Spleen (tissue), 7 donors: ENCODE data around the gene PCDHB13.
A peak's percentile ranks its signal among the peaks of the same experiment; 100 is the strongest.

Source experiments
- CTCF ChIP-seq, 11 experiments: fragments of 200-600 bp in 7 of 11; fragments of 450-650 bp in 4 of 11; sonication (generic) in 4 of 11; IDR thresholded peaks in 8 of 11; conservative IDR thresholded peaks in 3 of 11; 1 replicate in 7 of 11; 2 replicates in 4 of 11; pipeline versions ENCODE4 v1.4.0 to v1.8.0; 2016 to 2021; ENCODE audit warnings: antibody characterized with exemption in 11 of 11, inconsistent platforms in 4 of 11, mild to moderate bottlenecking in 1 of 11
- POLR2A ChIP-seq, 3 donors: fragments of 450-650 bp; IDR thresholded peaks; one replicate each; pipeline ENCODE4 v1.5.1; 2017; ENCODE audit warnings: antibody characterized with exemption in 3 of 3, mild to moderate bottlenecking in 1 of 3
- donor health status: DM: no; HTN: no; CAD: no; lungs with moderate emphysema.
- donor health status: DM: no; HTN: no; CAD: no.
- donor health status: DM: no; HTN: no; CAD: no.

- TF ChIP-seq CTCF (IDR thresholded peaks at IDR 0.05 in 8 of 11, conservative IDR thresholded peaks at IDR 0.05 in 3 of 11), result peak in 6 of 11 experiments; percentile 16 to 50 (median 37)
- no peak for TF ChIP-seq POLR2A (IDR thresholded peaks at IDR 0.05)
Measured at GRCh38 chr5:141186897-141187512, 26.7 kb upstream of the PCDHB13 start, which contains the start of gene PCDHB9.
